Measurements from ENCODE around the gene PKLR. TPM values are rescaled to one million over a fixed set of nuclear protein-coding genes. Genes with fewer than 3 reads are reported as not detected.

Gene PKLR
- total and polyA plus RNA-seq, 2 of the 4 experiments (the other 2 are of a cell fraction): 0.03 TPM; not detected in 1

DNA sequence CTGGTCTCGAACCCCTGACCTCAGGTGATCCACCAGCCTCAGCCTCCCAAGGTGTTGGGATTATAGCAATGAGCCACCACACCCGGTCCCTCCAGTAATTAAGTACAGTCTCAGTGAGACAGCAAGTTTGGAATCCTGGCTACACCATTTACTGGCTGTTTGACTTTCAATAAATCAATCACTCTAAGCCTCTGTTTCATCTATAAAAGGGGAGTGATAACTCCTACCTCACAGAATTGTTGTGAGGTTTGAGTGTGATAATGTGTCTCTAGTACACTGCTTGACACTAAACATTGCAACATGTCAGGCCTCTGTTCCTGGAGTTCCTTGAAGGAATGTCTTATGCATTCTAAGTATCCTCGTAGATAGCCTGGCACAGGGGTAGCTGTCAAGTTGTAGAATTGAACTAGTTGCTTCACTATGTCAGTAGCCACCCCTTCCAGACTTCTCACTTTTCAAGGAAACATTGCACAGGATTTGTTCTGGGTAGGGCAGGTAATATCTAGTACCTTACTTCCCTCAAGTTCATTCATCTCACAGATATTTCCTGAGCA, 58.4 kb downstream of the PKLR start (continued):
- TF ChIP-seq MAZ (IDR thresholded peaks at IDR 0.05; ENCODE audit: borderline replicate concordance, low read depth, low read length) (no peak), USF2 (IDR thresholded peaks at IDR 0.05; ENCODE audit: low read depth, low read length) (no peak), CEBPB (IDR thresholded peaks at IDR 0.05; ENCODE audit: low read depth, low read length) (no peak), POLR2A (IDR thresholded peaks at IDR 0.05; ENCODE audit: low read depth, low read length) (no peak), MXI1 (IDR thresholded peaks at IDR 0.05; ENCODE audit: borderline replicate concordance, low read depth, low read length) (no peak), RCOR1 (IDR thresholded peaks at IDR 0.05; ENCODE audit: insufficient replicate concordance, low read length) (no peak)
